SW 1271 (cell line): ENCODE measurements around the gene CAMTA1.
A peak's percentile ranks its signal among the peaks of the same experiment; 100 is the strongest.

ENCODE experiments used
- DNase-seq, 2 experiments: peaks; one replicate each; lab custom pipeline; 2025; lab: John Stamatoyannopoulos, UW

The CAMTA1 gene

GRCh38 chr1:7558481-7558880 lies 773.2 kb downstream of the CAMTA1 start:
- DNase-seq, result no peak

DNA sequence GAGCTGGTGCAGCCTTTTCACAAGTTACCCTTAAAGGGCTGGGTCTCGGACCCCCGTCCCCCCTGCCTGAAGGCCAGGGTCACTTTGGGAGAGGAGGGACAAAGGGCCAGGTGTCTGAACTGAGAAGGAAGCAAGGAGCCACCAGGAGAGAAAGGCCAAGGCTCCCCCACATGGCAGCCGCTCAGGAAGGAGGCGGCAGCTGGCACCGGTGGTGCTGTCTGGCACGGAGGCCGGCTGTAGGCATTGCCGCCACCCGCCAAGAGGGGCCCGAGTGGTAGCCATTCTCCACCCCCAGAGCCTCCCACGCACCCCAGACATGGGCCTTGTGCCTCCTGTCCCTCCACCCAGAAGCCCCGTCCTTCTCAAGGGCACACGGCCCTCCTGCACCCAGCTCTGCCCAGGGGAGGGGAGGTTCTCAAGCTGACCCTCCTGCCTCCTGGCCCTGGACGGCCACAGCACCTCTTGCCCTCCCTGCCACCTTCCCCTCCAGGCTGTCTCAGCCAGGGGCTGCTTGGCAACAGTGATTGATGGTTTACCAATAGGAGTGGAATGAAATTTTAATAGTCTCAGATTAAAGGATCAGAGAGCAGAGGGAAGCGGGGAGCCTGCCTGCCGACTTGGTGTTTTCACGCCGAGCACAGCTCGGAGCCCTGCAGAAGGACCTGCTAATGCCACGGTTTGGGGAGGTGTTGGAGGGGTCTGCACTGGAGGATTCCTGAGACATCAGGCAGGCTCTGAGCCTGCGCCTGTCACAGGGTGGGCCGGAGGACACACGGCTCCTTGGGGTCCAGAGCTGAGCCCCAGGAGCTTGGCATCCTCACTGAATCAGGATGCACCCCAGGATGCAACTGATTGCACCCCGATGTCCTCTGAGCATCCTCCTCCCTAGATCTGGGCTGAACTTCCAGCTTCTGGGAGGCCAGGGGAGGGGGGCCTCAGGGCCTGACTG lies 773.9 kb downstream of the CAMTA1 start:
- no peak for DNase-seq

DNA sequence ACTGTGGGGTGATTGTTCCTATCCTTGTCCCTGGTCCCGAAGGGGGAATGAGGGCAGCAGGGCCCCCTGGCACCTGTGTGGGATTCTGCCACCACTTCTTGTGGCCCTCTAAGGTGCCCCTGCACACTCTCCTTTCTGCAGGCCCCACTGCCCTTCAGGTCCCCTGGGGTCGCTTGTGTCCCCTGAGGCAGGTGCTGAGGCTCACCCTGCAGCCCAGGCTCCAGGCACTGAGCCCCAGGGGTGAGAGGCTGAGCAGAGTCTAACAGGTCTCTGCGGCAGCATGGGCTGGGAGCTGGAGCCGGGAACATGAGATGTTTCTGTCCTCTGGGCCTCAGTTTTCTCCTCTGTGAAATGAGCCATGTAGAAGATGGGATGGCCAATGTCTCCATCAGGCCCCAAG lies 774.9 kb downstream of the CAMTA1 start:
- no peak for DNase-seq

GRCh38 chr1:7560601-7561181 lies 775.4 kb downstream of the CAMTA1 start:
- no peak for DNase-seq

GRCh38 chr1:7561331-7561921 lies 776.2 kb downstream of the CAMTA1 start:
- peak in 1 of 2 experiments; percentile 4 for DNase-seq

- no peak for DNase-seq
These were observed 776.9 kb downstream of the CAMTA1 start for GRCh38 chr1:7561936-7562728.

GRCh38 chr1:7562729-7563605 lies 777.7 kb downstream of the CAMTA1 start:
- DNase-seq, result no peak

DNA sequence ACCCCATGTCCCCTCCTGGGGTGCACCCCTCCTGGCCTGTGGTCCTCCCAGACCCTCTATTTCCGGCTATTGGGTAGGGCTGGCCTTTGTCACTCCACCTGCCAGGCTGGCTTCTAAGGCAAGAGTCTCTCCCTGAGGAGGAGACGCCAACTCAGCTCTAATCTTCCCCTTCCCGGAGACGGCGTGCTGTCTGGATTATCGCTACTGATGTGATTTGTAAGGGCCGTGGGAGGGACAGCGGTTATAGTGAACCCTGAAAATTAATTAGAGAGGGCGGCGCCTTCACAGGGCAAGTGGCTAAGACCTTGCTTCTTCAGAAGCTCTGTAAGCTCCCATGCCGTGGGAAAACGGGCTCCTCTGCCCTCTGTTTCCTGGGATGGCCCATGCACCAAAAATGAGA lies 778.9 kb downstream of the CAMTA1 start:
- no peak for DNase-seq

DNA sequence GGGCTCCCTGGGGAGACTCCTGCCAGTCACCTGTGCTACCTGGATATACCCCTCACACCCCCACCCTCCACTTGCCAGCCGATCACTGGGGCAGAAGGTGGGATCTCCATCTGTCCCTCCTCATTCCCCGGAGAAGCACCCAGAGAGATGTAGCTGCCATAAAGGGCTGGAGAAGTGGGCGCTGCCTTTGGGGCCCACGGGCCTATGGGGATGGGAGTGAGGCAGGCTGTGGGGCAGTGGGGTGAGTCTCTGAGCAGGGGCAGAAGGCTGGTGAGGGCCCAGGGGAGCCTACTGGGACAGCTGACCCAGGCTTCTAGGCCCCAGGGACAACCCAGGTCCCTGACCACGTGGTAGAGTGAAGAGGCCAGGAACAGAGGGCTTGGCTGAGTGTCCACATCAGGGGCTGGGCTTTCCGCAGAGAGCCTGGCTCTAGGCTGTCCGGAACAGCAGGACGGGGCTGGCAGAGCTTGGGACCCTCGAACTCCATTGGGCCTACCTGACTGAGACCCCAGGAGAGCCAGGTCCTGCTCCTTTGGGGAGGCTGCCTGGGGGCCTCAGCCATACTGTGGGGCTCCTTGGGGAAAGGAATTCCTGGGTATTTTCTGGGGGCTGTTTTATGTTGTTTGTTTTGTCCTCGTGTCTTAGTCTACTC lies 780.0 kb downstream of the CAMTA1 start:
- no peak for DNase-seq

DNA sequence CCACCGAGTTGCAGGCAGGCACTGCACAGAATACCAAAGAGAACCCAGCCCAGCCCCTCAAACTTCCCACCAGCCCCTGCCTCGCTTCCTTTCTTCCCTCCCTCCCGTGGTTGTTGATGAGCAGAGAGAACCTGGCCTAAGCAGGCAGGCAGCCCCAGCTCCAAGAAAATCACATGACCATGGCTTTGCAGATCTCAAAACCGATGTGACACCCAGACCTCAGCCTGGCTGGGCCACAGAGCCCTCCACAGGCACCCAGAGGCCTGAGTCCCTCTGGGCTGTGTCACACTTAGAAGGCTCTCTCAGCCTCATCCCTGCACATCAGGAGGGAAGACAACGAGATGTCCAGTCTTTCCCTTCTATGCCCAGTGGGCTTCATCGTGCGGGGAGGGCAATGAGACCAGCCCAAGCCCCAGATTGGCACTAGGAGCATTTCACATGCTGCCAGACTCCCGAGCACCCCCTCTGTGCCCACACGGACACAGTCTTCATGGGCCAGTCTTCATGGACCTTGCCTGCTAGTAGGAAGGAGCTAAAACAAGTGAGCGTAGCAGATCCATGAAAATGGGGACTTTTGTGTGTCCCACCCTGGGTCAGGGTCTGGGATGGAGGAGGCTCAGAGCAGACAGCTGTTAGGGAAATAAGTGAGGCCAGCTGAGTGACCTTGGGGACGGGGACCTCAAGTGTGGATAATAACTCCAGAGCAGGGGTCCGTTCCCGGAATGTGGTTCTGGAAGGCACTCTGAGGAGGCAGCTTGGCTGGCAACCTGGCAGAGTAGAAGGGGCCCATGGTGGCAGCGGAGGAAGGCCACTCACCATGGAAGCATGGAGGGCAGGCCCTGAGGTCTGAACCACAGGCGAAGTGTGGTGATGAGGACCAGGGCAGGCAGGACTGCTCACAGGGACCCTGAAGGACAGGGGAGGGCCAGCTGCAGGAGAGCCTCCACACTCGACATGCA lies 781.4 kb downstream of the CAMTA1 start:
- DNase-seq, result no peak

DNA sequence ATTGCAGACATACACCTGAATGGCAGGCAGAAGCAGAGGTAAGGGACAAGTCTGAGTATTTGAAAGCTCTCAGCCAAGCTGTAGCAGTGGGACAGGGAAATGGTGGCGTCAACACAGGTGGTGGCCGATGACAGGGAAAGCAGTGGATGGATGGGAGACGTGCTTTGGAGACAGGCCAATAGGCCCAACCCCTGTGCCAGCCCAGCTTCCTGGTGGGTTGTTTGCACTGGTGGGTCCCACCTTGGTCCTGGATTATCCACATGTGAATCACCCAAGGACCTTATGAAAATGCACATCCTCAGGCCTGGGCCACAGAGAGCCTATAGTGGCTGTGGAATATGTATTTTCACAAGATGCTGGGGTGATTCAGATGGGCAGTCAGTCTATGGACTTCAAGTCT lies 782.1 kb downstream of the CAMTA1 start:
- no peak for DNase-seq

GRCh38 chr1:7568053-7568452 lies 782.8 kb downstream of the CAMTA1 start:
- DNase-seq, result no peak

DNA sequence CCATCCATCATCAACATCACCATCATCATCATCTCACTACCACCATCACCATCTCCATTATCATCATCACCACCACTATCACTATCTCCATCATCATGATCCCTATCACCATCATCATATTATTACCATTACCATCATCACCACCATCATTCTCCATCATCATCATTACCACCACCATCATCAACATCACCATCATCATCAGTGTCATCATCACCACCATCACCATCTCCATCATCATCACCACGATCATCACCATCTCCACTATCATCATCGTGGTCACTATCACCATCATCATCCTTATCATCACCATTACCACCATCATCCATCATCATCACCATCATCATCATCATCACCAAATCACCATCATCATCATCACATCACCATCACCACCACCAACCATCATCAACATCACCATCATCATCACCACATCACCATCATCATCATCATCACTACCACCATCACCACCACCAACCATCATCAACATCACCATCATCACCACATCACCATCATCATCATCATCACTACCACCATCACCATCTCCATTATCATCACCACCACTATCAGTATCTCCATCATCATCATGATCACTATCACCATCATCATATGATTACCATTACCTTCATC lies 783.8 kb downstream of the CAMTA1 start:
- no peak for DNase-seq

- no peak for DNase-seq
These were observed 785.1 kb downstream of the CAMTA1 start for GRCh38 chr1:7570311-7570710.

DNA sequence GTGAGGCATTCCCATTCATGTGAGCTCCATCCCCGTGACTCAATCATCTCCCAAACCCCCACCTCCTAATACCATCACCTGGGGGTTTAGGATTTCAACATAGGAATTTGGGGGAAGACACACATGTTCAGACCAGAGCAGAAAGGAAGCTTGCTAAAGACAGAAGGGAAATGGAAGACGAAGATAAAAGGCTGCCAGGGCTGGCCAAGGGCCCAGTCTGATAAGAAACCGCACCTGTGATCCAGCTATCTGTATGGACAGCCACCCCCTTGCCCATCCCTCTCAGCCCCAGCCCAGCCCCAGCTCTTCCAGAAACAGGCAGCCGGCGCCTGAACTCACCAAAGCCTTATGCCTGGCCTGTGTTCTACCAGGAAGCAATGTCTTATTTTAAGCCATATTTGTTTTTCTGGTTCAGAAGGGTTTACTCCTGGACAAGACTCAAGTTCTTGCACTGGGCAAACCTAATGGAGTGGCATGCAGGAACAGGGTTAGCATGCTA lies 787.4 kb downstream of the CAMTA1 start:
- no peak for DNase-seq

DNA sequence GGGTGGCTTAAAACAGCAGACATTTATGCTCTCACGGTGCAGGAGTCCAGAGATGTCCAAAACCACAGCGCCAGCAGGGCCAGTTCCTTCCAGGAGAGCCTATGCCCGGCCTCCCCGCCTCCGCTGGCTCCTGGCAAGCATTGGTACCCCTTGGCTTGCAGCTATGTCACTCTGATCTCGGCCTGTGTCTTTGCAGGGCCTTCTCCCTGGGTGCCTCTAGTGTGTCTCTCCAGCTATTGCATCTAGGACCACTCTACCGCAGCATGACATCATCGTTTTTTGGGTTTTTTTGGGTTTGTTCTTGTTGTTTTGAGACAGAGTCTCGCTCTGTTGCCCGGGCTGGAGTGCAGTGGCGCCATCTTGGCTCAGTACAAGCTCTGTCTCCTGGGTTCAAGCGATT lies 788.2 kb downstream of the CAMTA1 start:
- DNase-seq, result no peak

GRCh38 chr1:7574121-7575040 lies 789.1 kb downstream of the CAMTA1 start:
- DNase-seq, result no peak

GRCh38 chr1:7575041-7575400 lies 789.8 kb downstream of the CAMTA1 start:
- DNase-seq, result no peak
